A549 (cell line): ENCODE results near the gene RETREG1. TPM values are rescaled to one million over a fixed set of nuclear protein-coding genes. Genes with fewer than 3 reads are reported as not detected.

Experiments used
- ATAC-seq, 2 experiments: fragments of 200-7000 bp in 1 of 2; fragments of >200 bp in 1 of 2; cut with Nextera tagmentation in 1 of 2; cut with Tn5 transposase in 1 of 2; 3 replicates each; pipeline versions ENCODE4 v1.8.0 to v1.9.1; 2018 to 2020; ENCODE audit warnings: mild to moderate bottlenecking in 1 of 2, moderate library complexity in 1 of 2
- CTCF ChIA-PET: fragments of 300-600 bp; sonication (Branson Sonifier 250); formaldehyde crosslinking; extraction: SDS; loops from one replicate; lab custom pipeline; 2021; ENCODE audit warnings: antibody characterized with exemption, inconsistent platforms; lab: Yijun Ruan, JAX
- POLR2A ChIA-PET: fragments of 350-600 bp; formaldehyde crosslinking; extraction: SDS; loops from one replicate; lab custom pipeline; 2021; ENCODE audit warnings: antibody characterized with exemption, inconsistent platforms; lab: Yijun Ruan, JAX
- DNase-seq, 2 experiments: peaks; one replicate each; pipeline versions ENCODE4 v3.0.0 to v3.0.0-alpha.2; 2011 to 2016; ENCODE audit warnings: low read depth in 1 of 2, low spot score in 1 of 2
- FAIRE-seq: peaks from 2 replicates; lab custom pipeline; 2011; peaks lifted over from hg19 to GRCh38; lab: Jason Lieb, UNC
- H3K27ac ChIP-seq, 2 experiments: fragments of >200 bp; sonication (Bioruptor Twin); formaldehyde crosslinking; 3 replicates each; pipeline ENCODE4 v1.5.1; 2016 to 2017
- H3K4me1 ChIP-seq: fragments of >200 bp; sonication (Bioruptor Twin); formaldehyde crosslinking; 3 replicates; pipeline ENCODE4 v1.6.1; 2016
- H3K4me2 ChIP-seq: fragments of >200 bp; sonication (Bioruptor Twin); formaldehyde crosslinking; 3 replicates; pipeline ENCODE4 v1.6.1; 2016
- H3K4me3 ChIP-seq: fragments of >200 bp; sonication (Bioruptor Twin); formaldehyde crosslinking; 3 replicates; pipeline ENCODE4 v1.5.1; 2016
- H3K9me3 ChIP-seq: fragments of >200 bp; sonication (Bioruptor Twin); formaldehyde crosslinking; 3 replicates; pipeline ENCODE4 v1.6.1; 2016
- BHLHE40 ChIP-seq: IDR thresholded peaks from 2 replicates; pipeline ENCODE4 v1.6.1; 2012; ENCODE audit warnings: low read depth, low read length, inconsistent platforms
- CBX2 ChIP-seq: fragments of 200-600 bp; sonication (generic); IDR thresholded peaks from 2 replicates; pipeline ENCODE4 v1.6.1; 2016; ENCODE audit warnings: low read depth, mild to moderate bottlenecking, borderline replicate concordance
- CBX8 ChIP-seq: fragments of 200-600 bp; sonication (generic); IDR thresholded peaks from 2 replicates; pipeline ENCODE4 v1.6.1; 2016
- JUN ChIP-seq, 2 experiments: fragments of >200 bp; sonication (Bioruptor Twin); formaldehyde crosslinking; IDR thresholded peaks; 2 replicates in 1 of 2; 3 replicates in 1 of 2; pipeline ENCODE4 v1.6.1; 2016 to 2017
- KDM5A ChIP-seq: fragments of 200-600 bp; sonication (generic); IDR thresholded peaks from 2 replicates; pipeline ENCODE4 v1.6.1; 2016; ENCODE audit warnings: antibody characterized with exemption, mild to moderate bottlenecking
- NR3C1 ChIP-seq: fragments of >200 bp; sonication (Bioruptor Twin); formaldehyde crosslinking; IDR thresholded peaks from 3 replicates; pipeline ENCODE4 v1.6.1; 2017
- PHF8 ChIP-seq: fragments of 200-600 bp; sonication (generic); IDR thresholded peaks from 2 replicates; pipeline ENCODE4 v1.6.1; 2016; ENCODE audit warnings: low read depth, mild to moderate bottlenecking, antibody characterized with exemption, moderate library complexity, borderline replicate concordance
- POLR2A ChIP-seq: IDR thresholded peaks from 2 replicates; pipeline ENCODE4 v1.6.1; 2012; ENCODE audit warnings: mild to moderate bottlenecking, low read length
- POLR2AphosphoS2 ChIP-seq: conservative IDR thresholded peaks from 2 replicates; pipeline ENCODE4 v1.6.1; 2012; ENCODE audit warnings: low read length, improper control_type of control experiment, inconsistent platforms
- RARB ChIP-seq: fragments of 250-450 bp; sonication (Bioruptor Pico); IDR thresholded peaks from 2 replicates; pipeline ENCODE4 v1.8.0; 2021; ENCODE audit warnings: mild to moderate bottlenecking, moderate library complexity
- RFX5 ChIP-seq: fragments of 450-650 bp; IDR thresholded peaks from 2 replicates; pipeline ENCODE4 v1.7.1; 2014; ENCODE audit warnings: antibody characterized with exemption, mild to moderate bottlenecking, moderate library complexity
- TFCP2L1 ChIP-seq: fragments of 250-450 bp; sonication (Bioruptor Pico); IDR thresholded peaks from 2 replicates; pipeline ENCODE4 v1.5.0; 2021; ENCODE audit warnings: mild to moderate bottlenecking
- ZC3H11A ChIP-seq: fragments of 450-650 bp; IDR thresholded peaks from 2 replicates; pipeline ENCODE4 v1.6.1; 2014; ENCODE audit warnings: antibody characterized with exemption, mild to moderate bottlenecking
- WGBS: methylation state at CpG from one replicate; pipeline ENCODE4 v1.1.6; 2017; ENCODE audit errors: missing lambda C conversion rate; 5-methylcytosine and 5-hydroxymethylcytosine counted together
- polyA plus RNA-seq, 4 experiments: library from polyadenylated mRNA; depleted of rRNA in 3 of 4; stranded (reverse); fragments of >200 nt; fragmentation: RNase III in 1 of 4; extraction: RNeasy Plus Mini Kit Qiagen cat#74134 plus additional on column Dnase treatment in 1 of 4; gene quantifications; 2 replicates in 3 of 4; 3 replicates in 1 of 4; pipeline ENCODE4 v1.2.3, GENCODE V29; 2011 to 2017
- TF ChIP-seq, protein P1 (sequence below): fragments of >200 bp; sonication (Bioruptor Twin); formaldehyde crosslinking; IDR thresholded peaks from 3 replicates; pipeline ENCODE4 v1.6.1; 2016
- TF ChIP-seq, protein P2 (sequence below): IDR thresholded peaks from 2 replicates; pipeline ENCODE4 v1.6.1; 2012
- TF ChIP-seq, protein P3 (sequence below): IDR thresholded peaks from 2 replicates; pipeline ENCODE4 v1.6.1; 2012; ENCODE audit warnings: low read depth, borderline replicate concordance
- TF ChIP-seq, protein P4 (sequence below): IDR thresholded peaks from 2 replicates; pipeline ENCODE4 v1.6.1; 2012
- TF ChIP-seq, protein P5 (sequence below): fragments of 200-600 bp; sonication (generic); IDR thresholded peaks from 2 replicates; pipeline ENCODE4 v1.6.1; 2016; ENCODE audit warnings: antibody characterized with exemption, mild to moderate bottlenecking, moderate library complexity

RETREG1 gene
- polyA plus RNA-seq, 2 of the 4 experiments (the other 2 are of a cell fraction) = 2.1 to 3.4 TPM

DNA sequence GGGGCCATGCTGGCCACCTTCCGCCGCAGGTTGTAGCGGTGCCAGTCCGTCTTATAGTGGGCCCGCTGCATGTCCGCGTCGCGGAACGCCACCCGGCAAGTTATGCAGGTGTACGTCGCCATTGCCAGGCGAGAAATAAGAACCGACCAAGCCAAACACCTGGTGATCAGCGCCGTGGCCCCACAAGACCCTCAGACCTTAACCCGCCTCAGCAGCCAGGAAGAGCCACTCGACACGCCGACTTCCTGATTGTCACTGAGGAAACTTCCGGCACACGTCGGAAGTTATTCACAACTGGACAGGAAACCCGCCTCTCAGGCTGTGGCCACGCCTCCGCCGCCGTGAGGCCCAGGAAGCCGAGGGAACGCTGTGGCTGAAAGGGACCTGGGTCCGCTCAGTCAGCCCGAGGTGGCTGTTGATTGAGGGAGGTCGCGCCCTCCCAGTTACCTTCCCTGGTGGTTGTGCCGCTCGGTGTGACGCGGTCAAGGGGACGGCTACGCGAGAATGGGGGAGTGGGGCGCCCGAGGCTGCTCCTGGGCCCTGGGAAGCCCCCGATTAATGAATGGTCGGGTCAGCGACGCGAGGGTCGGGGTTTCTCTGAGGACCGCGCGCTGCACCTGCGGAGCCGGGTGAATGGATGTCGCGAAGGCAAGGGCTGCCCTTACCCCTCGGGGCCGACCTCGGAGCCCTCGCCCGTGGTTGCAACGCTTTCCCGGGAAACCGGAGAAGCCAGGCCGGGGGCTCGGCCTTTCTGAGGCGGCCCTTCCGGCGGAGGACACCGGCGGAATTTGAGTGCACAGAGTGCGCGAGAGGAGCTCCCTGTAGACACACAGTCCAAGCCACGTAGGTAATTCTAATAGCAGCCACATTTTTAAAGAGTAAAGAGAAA lies 151.0 kb downstream of the RETREG1 start, which contains the start of gene ZNF622:
Gene ZNF622, minus strand, starts transcription at position 257 of the 889 bp plus-strand sequence. Its CDS starts 135 bp downstream, at position 122.
- TF ChIP-seq, protein P1, sequence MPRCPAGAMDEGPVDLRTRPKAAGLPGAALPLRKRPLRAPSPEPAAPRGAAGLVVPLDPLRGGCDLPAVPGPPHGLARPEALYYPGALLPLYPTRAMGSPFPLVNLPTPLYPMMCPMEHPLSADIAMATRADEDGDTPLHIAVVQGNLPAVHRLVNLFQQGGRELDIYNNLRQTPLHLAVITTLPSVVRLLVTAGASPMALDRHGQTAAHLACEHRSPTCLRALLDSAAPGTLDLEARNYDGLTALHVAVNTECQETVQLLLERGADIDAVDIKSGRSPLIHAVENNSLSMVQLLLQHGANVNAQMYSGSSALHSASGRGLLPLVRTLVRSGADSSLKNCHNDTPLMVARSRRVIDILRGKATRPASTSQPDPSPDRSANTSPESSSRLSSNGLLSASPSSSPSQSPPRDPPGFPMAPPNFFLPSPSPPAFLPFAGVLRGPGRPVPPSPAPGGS = no peak; the same call in none of the 3 replicates
- TF ChIP-seq RARB (CRISPR knock-in tag) (no peak), PHF8 (peak; percentile 95), RFX5 (no peak), ZC3H11A (no peak), TFCP2L1 (CRISPR knock-in tag) (no peak), CBX8 (no peak), POLR2AphosphoS2 (no peak), POLR2A (peak; percentile 97), BHLHE40 (no peak), JUN (IDR thresholded peaks at IDR 0.05) (peak; percentile 80 to 83), NR3C1 (no peak), KDM5A (peak; percentile 49), CBX2 (no peak)
- TF ChIP-seq, protein P2, sequence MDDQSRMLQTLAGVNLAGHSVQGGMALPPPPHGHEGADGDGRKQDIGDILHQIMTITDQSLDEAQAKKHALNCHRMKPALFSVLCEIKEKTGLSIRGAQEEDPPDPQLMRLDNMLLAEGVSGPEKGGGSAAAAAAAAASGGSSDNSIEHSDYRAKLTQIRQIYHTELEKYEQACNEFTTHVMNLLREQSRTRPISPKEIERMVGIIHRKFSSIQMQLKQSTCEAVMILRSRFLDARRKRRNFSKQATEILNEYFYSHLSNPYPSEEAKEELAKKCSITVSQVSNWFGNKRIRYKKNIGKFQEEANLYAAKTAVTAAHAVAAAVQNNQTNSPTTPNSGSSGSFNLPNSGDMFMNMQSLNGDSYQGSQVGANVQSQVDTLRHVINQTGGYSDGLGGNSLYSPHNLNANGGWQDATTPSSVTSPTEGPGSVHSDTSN = peak; percentile 56; the same call in 1 of the 2 replicates
- TF ChIP-seq, protein P3, sequence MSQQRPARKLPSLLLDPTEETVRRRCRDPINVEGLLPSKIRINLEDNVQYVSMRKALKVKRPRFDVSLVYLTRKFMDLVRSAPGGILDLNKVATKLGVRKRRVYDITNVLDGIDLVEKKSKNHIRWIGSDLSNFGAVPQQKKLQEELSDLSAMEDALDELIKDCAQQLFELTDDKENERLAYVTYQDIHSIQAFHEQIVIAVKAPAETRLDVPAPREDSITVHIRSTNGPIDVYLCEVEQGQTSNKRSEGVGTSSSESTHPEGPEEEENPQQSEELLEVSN = no peak
- TF ChIP-seq, protein P4, sequence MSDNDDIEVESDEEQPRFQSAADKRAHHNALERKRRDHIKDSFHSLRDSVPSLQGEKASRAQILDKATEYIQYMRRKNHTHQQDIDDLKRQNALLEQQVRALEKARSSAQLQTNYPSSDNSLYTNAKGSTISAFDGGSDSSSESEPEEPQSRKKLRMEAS = peak; percentile 84
- TF ChIP-seq, protein P5, sequence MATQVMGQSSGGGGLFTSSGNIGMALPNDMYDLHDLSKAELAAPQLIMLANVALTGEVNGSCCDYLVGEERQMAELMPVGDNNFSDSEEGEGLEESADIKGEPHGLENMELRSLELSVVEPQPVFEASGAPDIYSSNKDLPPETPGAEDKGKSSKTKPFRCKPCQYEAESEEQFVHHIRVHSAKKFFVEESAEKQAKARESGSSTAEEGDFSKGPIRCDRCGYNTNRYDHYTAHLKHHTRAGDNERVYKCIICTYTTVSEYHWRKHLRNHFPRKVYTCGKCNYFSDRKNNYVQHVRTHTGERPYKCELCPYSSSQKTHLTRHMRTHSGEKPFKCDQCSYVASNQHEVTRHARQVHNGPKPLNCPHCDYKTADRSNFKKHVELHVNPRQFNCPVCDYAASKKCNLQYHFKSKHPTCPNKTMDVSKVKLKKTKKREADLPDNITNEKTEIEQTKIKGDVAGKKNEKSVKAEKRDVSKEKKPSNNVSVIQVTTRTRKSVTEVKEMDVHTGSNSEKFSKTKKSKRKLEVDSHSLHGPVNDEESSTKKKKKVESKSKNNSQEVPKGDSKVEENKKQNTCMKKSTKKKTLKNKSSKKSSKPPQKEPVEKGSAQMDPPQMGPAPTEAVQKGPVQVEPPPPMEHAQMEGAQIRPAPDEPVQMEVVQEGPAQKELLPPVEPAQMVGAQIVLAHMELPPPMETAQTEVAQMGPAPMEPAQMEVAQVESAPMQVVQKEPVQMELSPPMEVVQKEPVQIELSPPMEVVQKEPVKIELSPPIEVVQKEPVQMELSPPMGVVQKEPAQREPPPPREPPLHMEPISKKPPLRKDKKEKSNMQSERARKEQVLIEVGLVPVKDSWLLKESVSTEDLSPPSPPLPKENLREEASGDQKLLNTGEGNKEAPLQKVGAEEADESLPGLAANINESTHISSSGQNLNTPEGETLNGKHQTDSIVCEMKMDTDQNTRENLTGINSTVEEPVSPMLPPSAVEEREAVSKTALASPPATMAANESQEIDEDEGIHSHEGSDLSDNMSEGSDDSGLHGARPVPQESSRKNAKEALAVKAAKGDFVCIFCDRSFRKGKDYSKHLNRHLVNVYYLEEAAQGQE = no peak
- no peak for FAIRE-seq
- ATAC-seq = peak; percentile 96 to 98
- POLR2A ChIA-PET = interaction anchor here (0.8 to 1.3 kb wide), 2 partner anchors 10 to 81 kb away, joined by 3 read pairs; no protein-coding TSS in a partner anchor
- H3K9me3 ChIP-seq = no peaks in the 10 kb centered on the region
- peak within 1 kb of the TSS; percentile 87 for H3K4me2 ChIP-seq
- H3K4me3 ChIP-seq = peak within 1 kb of the TSS; percentile 80
- H3K4me1 ChIP-seq = peaks cover 44% of the 10 kb centered on the region
- WGBS = under 1% methylated on average over 24 of the region's 75 CpGs
- DNase-seq = peak; percentile 72 to 92
- H3K27ac ChIP-seq = peak within 1 kb of the TSS; percentile 81 to 97
- CTCF ChIA-PET = no interaction called here
